NCI-H345 (cell line): ENCODE measurements around the gene C12orf42.

ENCODE experiments used
- DNase-seq: peaks from one replicate; lab custom pipeline; 2025; lab: John Stamatoyannopoulos, UW

Gene C12orf42

GRCh38 chr12:103495469-103496456, at the start of gene C12orf42:
C12orf42 (minus strand) TSS chr12:103495968; CDS start chr12:103478426, 17,542 bp downstream.
- DNase-seq: peak; percentile 97

DNA sequence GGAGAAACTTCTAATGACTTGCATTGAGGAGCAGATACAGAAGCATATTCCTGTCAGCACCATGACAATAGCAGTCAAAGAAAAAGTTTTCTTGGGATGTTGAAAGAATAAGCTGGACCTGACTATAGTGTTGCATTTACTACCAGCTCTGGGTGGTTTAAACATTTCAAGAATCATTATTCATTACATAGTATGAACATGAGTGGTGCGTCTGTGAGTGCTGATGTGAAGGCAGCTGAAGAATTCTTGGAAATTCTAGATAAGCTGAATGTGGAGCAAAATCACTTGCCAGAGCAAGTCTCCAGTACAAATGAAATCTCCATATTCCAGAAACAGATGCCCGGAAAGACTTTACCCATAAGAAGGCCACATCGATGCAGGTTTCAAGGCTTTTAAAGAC, 46.3 kb upstream of the C12orf42 start:
- no peak for DNase-seq

DNA sequence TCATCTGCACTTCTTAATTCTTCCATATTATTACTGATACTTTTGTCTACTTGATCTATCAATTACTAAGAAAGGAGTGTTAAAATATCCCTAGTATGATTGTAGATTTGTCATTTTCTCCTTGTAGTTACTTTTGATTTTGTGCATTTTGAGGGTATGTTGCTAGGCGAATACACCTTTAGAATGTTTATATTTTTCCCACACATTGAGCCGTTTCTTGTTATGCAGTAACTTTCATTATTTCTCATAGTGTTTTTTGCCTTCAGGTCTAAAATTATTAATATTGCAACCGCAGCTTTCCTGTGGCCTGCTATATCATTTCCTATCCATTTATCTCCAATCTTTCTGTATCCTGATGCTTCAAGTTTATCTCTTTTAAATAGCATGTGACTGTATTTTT, 44.6 kb upstream of the C12orf42 start:
- no peak for DNase-seq

GRCh38 chr12:103538397-103538796, 42.6 kb upstream of the C12orf42 start:
- no peak for DNase-seq

DNA sequence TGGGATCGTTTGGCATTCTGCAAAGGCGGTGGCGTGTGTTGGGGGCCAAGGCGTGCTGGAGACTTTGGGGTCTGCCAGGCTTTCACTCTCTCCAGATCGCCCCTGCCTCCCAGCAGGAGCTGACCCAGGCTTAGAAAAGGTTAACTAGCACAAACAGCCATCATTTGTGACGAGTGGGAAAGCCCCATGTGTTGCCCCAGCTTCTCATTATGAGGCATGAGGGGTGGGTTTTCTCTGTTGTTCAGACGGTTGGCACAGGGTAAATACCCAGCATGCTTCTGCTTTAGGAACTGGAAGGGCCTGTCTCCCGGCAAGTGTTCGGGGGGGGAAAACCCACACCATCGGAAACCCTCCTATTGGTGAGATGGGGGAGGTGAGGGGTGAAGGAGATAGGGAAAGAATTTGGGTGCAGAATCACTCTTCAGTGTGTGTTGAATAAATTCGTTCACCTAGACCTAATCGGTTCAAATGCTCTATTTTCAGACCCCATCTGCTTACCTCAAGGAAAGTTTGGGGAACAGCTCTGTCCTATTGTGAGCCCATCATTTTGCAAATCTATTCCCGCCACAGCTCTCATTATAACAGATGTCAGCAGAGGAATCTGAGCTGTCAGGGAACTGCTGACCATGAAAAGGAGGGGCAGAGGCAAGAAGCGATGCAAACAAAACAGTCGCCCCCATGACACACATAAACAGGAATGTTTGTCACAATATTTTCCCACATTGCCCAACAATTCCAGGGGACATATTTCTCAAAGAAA, 34.7 kb upstream of the C12orf42 start:
- no peak for DNase-seq

DNA sequence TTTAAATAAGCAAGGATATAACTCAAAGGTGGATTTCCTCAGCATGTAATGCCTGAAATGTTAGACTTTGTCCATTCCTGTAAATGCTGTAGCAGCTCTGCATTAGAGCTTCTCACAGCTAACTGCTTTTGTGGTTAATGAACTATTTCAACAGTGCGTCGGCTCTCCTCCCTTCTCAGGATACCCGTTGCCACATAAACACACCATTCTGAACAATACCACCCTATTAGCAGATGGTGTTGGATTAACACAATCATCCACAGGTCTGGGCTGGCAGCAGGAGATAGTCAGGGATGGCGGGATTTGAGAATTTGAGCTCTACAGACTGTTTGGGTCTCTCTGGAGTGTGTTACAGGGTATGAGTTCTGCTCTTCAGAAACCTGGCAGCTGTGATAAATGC, 33.5 kb upstream of the C12orf42 start:
- peak; percentile 14 for DNase-seq

- DNase-seq: no peak
Measured at GRCh38 chr12:103524238-103524875, 28.6 kb upstream of the C12orf42 start.

- DNase-seq: peak; percentile 39
Measured at GRCh38 chr12:103523771-103524170, 28.0 kb upstream of the C12orf42 start.

DNA sequence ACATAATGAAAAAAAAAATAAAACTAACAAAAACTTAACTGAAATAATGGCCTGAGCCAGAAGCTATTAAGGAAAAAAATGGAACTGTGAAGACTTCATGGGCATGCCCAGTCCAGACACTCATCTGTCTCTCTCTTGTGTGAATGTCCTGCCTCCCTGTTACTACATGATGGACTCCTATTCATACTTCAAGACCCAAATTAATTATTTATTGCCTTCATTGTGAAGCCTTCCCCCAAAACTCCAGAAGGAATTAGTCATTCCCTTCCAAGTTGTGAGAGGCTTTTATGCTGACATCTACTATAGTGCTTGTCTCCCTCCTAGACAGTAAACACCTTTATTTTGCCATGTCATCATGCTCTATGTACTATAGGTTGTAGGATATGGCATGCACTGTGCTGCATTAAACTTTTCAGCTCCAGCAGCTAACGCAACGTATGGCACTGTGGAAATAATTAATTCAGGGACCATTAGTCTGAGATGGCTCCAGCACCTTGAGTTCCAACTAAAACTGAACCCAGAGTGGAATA, 25.0 kb upstream of the C12orf42 start:
- no peak for DNase-seq

DNA sequence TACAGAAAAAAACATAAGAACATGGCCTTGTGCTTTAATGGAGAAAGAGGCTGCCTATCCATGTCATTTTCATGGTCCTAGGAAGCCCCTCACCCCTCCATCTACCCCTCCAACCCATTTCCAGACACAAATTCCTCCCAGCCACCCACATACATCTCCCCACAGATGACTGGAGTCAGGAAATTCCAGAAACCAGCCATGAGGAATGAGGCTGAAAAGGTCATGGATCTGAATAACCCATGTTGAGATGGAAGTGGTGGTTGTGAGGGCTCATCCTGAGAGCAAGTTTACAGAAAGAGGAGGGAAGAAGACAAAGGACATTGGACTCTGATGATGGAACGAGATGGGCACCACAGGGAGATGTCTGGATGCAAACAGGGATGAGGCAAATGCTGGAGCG, 23.9 kb upstream of the C12orf42 start:
- no peak for DNase-seq

GRCh38 chr12:103518899-103519298, 23.1 kb upstream of the C12orf42 start:
- DNase-seq: no peak

DNA sequence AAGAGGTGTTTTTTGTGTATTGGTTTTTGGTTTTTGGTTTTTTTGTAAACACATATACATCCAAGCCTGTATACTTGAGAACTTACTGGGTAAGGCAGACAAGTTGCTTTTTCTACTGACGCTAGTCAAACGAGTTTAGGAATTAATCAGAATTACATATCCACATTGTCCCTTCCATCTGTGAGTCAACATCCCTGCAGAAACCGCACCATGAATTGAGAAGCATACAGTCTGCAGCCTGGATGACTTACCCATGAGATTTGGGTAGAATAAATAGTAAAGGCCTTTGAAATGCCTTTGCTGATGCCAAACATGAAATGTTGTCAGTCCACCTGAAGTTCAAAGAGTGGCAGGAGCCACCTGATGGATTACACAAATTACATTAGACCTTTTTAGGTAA, 21.4 kb upstream of the C12orf42 start:
- DNase-seq: no peak

DNA sequence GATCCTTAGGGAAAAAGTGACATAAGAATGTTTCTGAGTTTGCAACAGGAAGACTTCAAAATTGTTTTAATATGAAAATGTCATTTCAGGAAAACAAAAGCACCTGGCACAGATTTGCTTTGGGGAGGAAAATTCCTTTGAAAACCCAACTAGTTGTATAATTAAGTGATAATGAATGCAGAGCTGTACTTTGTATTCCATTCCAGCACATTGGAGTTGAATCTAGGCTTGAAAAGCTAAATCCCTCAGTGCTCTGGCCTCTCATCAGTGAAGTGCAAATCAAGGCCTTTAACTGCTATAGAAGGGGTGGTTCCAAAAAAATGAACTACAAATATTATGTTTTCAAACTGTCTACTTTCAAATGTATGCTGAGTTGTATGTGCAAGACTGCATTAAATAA, 19.6 kb upstream of the C12orf42 start:
- DNase-seq: no peak

- no peak for DNase-seq
Measured at GRCh38 chr12:103513875-103514274, 18.1 kb upstream of the C12orf42 start.

GRCh38 chr12:103505371-103506236, 9.8 kb upstream of the C12orf42 start:
- no peak for DNase-seq

DNA sequence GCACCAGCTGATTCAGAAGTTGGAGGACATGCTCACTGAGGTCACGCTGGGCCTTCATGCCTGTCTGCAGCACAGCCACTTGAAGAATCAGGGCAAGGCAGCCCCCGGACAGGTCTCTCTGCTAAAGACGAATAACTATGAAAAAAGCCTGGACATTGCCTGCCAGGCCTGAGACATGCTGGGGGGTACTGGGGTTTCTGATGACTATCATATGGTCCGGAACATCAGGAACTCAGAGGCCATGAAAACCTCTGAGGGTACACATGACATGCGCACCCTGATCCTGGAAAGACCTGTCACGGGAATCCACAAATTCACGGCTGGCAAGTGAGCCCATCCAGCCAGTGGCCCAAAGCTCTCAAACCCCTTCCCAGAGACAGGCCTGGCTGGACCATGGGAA, 8.8 kb upstream of the C12orf42 start:
- DNase-seq: no peak

GRCh38 chr12:103503546-103504480, 8.0 kb upstream of the C12orf42 start:
- no peak for DNase-seq

GRCh38 chr12:103501447-103501846, 5.7 kb upstream of the C12orf42 start:
- DNase-seq: no peak

DNA sequence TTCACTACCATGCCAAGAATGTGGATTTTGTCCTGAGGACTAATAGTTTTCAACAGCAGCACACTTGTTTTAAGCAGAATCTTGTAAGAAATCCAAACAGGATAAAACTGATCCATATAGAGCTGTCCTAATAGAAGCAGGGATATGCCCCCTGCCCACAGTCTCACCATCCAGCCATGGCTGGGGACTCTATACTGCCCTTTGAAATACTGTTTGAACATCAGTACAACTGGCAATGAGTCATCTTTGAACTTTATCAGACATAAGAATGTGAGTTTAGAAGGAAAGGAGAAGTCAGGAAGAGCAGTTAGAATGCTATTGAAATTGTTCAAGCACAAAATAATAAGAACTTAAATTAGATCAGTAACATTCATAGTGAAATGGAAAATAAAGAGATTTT, 3.8 kb upstream of the C12orf42 start:
- DNase-seq: no peak

- DNase-seq: no peak
Measured at GRCh38 chr12:103498990-103499389, 3.2 kb upstream of the C12orf42 start.
